ENCODE measurements around the gene MCTP1. TPM values are rescaled to one million over a fixed set of nuclear protein-coding genes. Genes with fewer than 3 reads are reported as not detected.

Gene MCTP1
- total RNA-seq, 2 experiments from 2014 or later = 0.42 TPM; not detected in 1

DNA sequence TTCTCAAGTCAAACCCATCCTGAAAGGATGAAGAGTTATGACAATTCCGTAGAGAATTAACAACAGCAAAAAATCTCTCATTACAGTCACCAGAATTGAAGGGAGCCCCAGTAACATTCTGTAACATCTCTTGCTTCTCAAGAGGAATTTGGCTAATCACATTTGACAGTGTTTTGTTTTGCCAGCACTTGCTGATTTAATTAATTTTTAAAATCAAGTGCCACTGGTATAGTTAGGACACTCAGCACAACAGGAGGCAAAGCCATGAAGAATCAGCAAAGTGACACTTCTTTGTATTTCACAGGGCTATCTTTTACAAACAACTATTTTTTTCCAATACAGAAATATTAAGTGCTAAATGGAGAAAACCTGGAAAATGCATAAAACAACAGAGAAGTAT lies 152.8 kb downstream of the MCTP1 start:
- no peak for DNase-seq
- Mint-ChIP-seq H3K27ac (no peak overlapping the region), H3K9me3 (ENCODE audit: insufficient read depth) (no peaks in the 10 kb centered on the region), H3K4me3 (no peak overlapping the region), H3K27me3 (ENCODE audit: low read depth) (no peaks in the 10 kb centered on the region), H3K36me3 (ENCODE audit: low read depth) (no peaks in the 10 kb centered on the region), H3K4me1 (ENCODE audit: low read depth) (no peaks in the 10 kb centered on the region)
- CTCF ChIA-PET = no interaction called here
- POLR2A ChIA-PET = no interaction called here
- no peak for ATAC-seq

DNA sequence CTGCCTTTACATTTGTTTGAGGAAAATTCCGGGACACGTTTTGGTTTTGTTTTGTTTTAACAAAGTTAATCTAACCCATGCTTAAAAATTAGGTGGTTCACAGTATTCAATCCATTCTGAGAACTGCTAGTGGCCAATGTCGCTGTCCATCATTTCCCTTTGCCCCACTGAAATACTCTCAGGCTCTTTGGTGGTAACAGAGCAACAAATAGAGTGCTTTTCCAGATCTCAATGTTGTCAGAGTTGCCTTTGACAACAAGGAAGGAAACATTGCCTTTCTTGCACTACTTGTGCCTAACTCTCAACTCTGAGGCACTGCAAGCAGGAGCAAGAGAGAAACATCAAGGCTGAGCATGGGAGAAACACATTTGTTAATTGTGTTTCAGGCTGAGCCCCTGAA lies 154.0 kb downstream of the MCTP1 start:
- ATAC-seq (no peak), DNase-seq (no peak)
- Mint-ChIP-seq H3K27me3 (ENCODE audit: low read depth) (no peaks in the 10 kb centered on the region), H3K9me3 (ENCODE audit: insufficient read depth) (no peaks in the 10 kb centered on the region), H3K4me1 (ENCODE audit: low read depth) (no peaks in the 10 kb centered on the region), H3K27ac (no peak overlapping the region), H3K4me3 (no peak overlapping the region), H3K36me3 (ENCODE audit: low read depth) (no peaks in the 10 kb centered on the region)
- POLR2A ChIA-PET = no interaction called here
- CTCF ChIA-PET = no interaction called here

DNA sequence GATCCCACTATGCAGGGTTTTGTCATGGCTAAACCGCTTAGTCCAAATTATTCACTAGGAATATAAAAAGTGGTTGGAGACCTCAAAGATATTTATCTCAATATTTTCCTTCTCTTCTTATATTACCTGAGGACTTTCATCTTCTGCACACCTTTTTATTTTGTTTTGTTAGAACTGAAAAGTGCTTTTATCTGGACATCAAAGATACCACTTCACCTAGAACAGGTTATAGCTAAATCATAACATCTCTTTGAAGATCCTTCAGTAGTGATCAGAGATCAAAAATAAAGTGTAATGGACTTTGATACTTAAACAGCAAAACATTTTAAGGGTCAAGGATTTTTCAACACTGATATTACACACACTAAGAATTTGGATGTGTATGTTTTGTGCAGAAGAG lies 160.2 kb downstream of the MCTP1 start:
- Mint-ChIP-seq H3K4me3 (no peak overlapping the region), H3K27ac (no peak overlapping the region), H3K9me3 (ENCODE audit: insufficient read depth) (no peaks in the 10 kb centered on the region), H3K36me3 (ENCODE audit: low read depth) (no peaks in the 10 kb centered on the region), H3K4me1 (ENCODE audit: low read depth) (no peaks in the 10 kb centered on the region), H3K27me3 (ENCODE audit: low read depth) (no peaks in the 10 kb centered on the region)
- CTCF ChIA-PET = no interaction called here
- no peak for DNase-seq
- POLR2A ChIA-PET = no interaction called here
- no peak for ATAC-seq

GRCh38 chr5:95124101-95124500 lies 160.8 kb downstream of the MCTP1 start:
- Mint-ChIP-seq H3K9me3 (ENCODE audit: insufficient read depth) (no peaks in the 10 kb centered on the region), H3K4me1 (ENCODE audit: low read depth) (no peaks in the 10 kb centered on the region), H3K36me3 (ENCODE audit: low read depth) (no peaks in the 10 kb centered on the region), H3K27ac (no peak overlapping the region), H3K4me3 (no peak overlapping the region), H3K27me3 (ENCODE audit: low read depth) (no peaks in the 10 kb centered on the region)
- no peak for DNase-seq
- ChIA-PET POLR2A (no interaction called here), CTCF (no interaction called here)
- ATAC-seq = no peak

- H3K27ac Mint-ChIP-seq = no peak overlapping the region
- H3K27me3 Mint-ChIP-seq (ENCODE audit: low read depth) = no peaks in the 10 kb centered on the region
- no peaks in the 10 kb centered on the region for H3K36me3 Mint-ChIP-seq (ENCODE audit: low read depth)
- ATAC-seq (no peak), DNase-seq (no peak)
- H3K9me3 Mint-ChIP-seq (ENCODE audit: insufficient read depth) = no peaks in the 10 kb centered on the region
- H3K4me1 Mint-ChIP-seq (ENCODE audit: low read depth) = no peaks in the 10 kb centered on the region
- CTCF ChIA-PET = no interaction called here
- H3K4me3 Mint-ChIP-seq = no peak overlapping the region
- POLR2A ChIA-PET = no interaction called here
Measured at GRCh38 chr5:95114902-95115301, 170.0 kb downstream of the MCTP1 start.

DNA sequence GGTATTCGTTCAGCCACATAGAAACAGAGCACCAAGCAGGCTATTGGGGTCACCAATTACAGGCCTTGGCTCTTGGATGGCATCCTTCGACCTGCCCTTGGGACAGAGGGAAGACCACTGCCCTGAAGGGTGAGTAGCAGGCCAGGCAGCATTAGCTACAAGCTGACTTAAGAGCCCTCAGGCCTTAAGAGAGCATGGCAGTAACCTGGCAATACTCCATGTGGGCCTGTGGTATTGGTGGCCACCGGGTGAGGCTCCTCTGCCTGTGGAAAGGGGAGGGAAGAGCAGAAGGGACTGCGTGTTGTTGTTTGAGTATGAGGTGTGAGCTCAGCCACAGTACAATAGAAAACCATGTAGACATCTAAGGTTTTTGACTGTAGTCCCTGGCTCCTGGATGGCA lies 170.6 kb downstream of the MCTP1 start:
- POLR2A ChIA-PET = no interaction called here
- CTCF ChIA-PET = no interaction called here
- ATAC-seq = no peak
- Mint-ChIP-seq H3K9me3 (ENCODE audit: insufficient read depth) (no peaks in the 10 kb centered on the region), H3K4me3 (no peak overlapping the region), H3K36me3 (ENCODE audit: low read depth) (no peaks in the 10 kb centered on the region), H3K27me3 (ENCODE audit: low read depth) (no peaks in the 10 kb centered on the region), H3K27ac (no peak overlapping the region), H3K4me1 (ENCODE audit: low read depth) (no peaks in the 10 kb centered on the region)
- no peak for DNase-seq

- H3K4me3 Mint-ChIP-seq = no peak overlapping the region
- no peak for DNase-seq
- no peaks in the 10 kb centered on the region for H3K9me3 Mint-ChIP-seq (ENCODE audit: insufficient read depth)
- ATAC-seq = no peak
- H3K27me3 Mint-ChIP-seq (ENCODE audit: low read depth) = no peaks in the 10 kb centered on the region
- CTCF ChIA-PET = no interaction called here
- no peak overlapping the region for H3K27ac Mint-ChIP-seq
- no peaks in the 10 kb centered on the region for H3K36me3 Mint-ChIP-seq (ENCODE audit: low read depth)
- no peaks in the 10 kb centered on the region for H3K4me1 Mint-ChIP-seq (ENCODE audit: low read depth)
- POLR2A ChIA-PET = no interaction called here
Measured at GRCh38 chr5:95113489-95113888, 171.4 kb downstream of the MCTP1 start.

- Mint-ChIP-seq H3K27me3 (ENCODE audit: low read depth) (no peaks in the 10 kb centered on the region), H3K27ac (no peak overlapping the region), H3K9me3 (ENCODE audit: insufficient read depth) (no peaks in the 10 kb centered on the region), H3K36me3 (ENCODE audit: low read depth) (no peaks in the 10 kb centered on the region), H3K4me3 (no peak overlapping the region), H3K4me1 (ENCODE audit: low read depth) (no peaks in the 10 kb centered on the region)
- DNase-seq = no peak
- POLR2A ChIA-PET = no interaction called here
- ATAC-seq = no peak
- CTCF ChIA-PET = no interaction called here
Measured at GRCh38 chr5:95111141-95111540, 173.8 kb downstream of the MCTP1 start.

DNA sequence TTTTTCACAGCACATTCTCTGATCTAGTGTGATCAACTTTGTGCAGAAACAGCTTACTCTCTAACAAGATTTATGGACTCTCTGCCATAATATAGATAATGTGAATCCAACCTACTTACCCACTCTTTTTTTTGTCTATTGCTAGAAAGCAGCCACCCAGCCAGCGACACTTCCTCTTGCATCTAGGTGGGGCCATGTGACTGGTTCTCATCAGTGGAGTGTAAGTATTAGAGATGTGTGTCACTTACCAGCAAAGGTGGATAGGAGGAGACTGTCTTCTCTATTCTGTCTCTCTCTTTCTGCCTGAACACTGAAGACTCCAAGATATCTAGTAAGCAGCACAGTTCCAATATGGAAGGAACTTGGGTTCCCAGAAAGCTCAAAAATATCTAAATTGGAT lies 174.8 kb downstream of the MCTP1 start:
- no peaks in the 10 kb centered on the region for H3K36me3 Mint-ChIP-seq (ENCODE audit: low read depth)
- no peaks in the 10 kb centered on the region for H3K4me1 Mint-ChIP-seq (ENCODE audit: low read depth)
- no peak overlapping the region for H3K4me3 Mint-ChIP-seq
- ChIA-PET CTCF (no interaction called here), POLR2A (no interaction called here)
- no peak overlapping the region for H3K27ac Mint-ChIP-seq
- DNase-seq (no peak), ATAC-seq (no peak)
- no peaks in the 10 kb centered on the region for H3K27me3 Mint-ChIP-seq (ENCODE audit: low read depth)
- no peaks in the 10 kb centered on the region for H3K9me3 Mint-ChIP-seq (ENCODE audit: insufficient read depth)

DNA sequence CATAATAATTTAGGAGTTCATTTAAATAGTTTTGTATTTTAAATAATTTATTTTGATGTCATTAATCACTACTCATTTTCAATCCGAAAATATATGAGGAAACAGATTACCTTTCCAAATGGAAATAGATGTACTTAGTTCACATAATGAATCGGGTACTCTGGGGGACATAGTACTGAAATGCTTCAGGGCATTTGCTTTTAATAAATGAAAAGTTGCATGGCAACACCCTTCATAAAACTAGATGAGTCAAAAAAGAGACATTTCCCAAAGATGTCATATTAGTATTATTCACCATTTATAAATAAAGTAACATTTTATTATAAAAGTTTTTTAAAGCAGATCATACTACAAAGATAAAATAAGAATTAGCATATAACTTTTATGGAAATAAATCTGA lies 177.8 kb downstream of the MCTP1 start:
- H3K27ac Mint-ChIP-seq = no peak overlapping the region
- no peaks in the 10 kb centered on the region for H3K36me3 Mint-ChIP-seq (ENCODE audit: low read depth)
- H3K4me3 Mint-ChIP-seq = no peak overlapping the region
- no peaks in the 10 kb centered on the region for H3K9me3 Mint-ChIP-seq (ENCODE audit: insufficient read depth)
- DNase-seq (no peak), ATAC-seq (no peak)
- ChIA-PET POLR2A (no interaction called here), CTCF (no interaction called here)
- H3K4me1 Mint-ChIP-seq (ENCODE audit: low read depth) = no peaks in the 10 kb centered on the region
- H3K27me3 Mint-ChIP-seq (ENCODE audit: low read depth) = no peaks in the 10 kb centered on the region

DNA sequence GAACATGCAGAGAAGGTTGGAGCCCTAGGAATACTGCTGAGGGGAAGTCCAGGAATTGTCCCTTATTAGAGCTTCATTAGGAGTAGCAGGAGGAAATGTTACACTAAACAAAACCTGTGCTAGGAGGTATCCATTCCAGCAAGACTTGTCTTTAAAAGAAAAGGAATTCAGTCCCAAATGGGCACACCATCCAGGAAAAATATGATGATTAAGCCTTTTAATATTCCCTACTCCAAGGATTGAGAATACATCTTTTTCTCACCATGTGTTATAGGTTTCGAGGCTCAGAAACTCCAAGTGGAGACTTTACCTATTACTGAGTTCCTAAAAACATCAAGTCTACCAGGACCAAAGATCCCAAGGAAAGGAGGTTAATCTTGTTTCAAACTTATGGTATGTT lies 179.3 kb downstream of the MCTP1 start:
- Mint-ChIP-seq H3K27me3 (ENCODE audit: low read depth) (no peaks in the 10 kb centered on the region), H3K36me3 (ENCODE audit: low read depth) (no peaks in the 10 kb centered on the region), H3K9me3 (ENCODE audit: insufficient read depth) (no peaks in the 10 kb centered on the region), H3K27ac (no peak overlapping the region), H3K4me1 (ENCODE audit: low read depth) (no peaks in the 10 kb centered on the region), H3K4me3 (no peak overlapping the region)
- ATAC-seq = no peak
- ChIA-PET CTCF (no interaction called here), POLR2A (no interaction called here)
- DNase-seq = no peak

DNA sequence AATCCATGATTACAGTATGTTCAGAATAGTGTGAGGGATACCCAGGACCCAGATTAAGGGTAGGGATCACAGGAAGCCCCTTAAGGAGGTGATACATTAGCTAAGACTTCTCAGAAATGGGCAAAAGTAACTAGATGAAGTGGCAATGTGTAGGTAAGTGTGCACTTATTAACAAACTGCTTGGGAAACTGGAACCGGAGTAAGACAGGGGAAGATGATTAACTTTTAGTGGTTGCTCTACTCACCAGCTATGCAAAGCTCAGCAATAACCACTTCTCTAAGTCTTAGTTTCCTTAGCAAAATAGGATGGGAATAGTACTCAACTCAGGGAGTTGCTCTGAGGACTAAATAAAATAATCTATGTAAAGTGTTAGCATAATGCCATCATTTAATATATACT lies 182.2 kb downstream of the MCTP1 start:
- POLR2A ChIA-PET = no interaction called here
- no peaks in the 10 kb centered on the region for H3K27me3 Mint-ChIP-seq (ENCODE audit: low read depth)

DNA sequence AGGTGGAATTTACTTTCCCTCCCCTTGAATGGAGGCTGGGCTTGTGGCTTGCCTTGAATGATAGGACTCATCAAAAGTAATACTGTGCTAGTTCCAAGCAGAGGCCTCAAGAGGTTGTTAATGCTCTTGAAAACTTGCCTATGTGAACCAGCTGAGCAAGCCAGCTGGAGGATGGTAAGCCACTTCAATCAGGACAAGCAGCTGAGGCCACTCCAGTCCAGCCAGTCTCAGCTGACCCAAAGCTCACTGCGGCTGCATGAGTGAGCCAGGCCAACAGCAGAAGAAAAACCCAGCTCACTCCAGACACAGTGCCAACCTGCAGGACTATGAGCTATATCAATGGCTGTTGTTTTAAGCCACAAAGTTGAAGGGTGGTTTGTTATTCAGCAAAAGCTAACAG lies 182.8 kb downstream of the MCTP1 start:
- no peak for DNase-seq
- Mint-ChIP-seq H3K9me3 (ENCODE audit: insufficient read depth) (no peaks in the 10 kb centered on the region), H3K36me3 (ENCODE audit: low read depth) (no peaks in the 10 kb centered on the region), H3K27me3 (ENCODE audit: low read depth) (no peaks in the 10 kb centered on the region), H3K4me1 (ENCODE audit: low read depth) (no peaks in the 10 kb centered on the region), H3K4me3 (no peak overlapping the region), H3K27ac (no peak overlapping the region)
- ChIA-PET POLR2A (no interaction called here), CTCF (no interaction called here)
- no peak for ATAC-seq

More for the DNA sequence above, 182.2 kb downstream of the MCTP1 start:
- no peak overlapping the region for H3K4me3 Mint-ChIP-seq
- no peaks in the 10 kb centered on the region for H3K36me3 Mint-ChIP-seq (ENCODE audit: low read depth)
- H3K27ac Mint-ChIP-seq = no peak overlapping the region
- no peak for DNase-seq
- ATAC-seq = no peak
- CTCF ChIA-PET = no interaction called here
- no peaks in the 10 kb centered on the region for H3K9me3 Mint-ChIP-seq (ENCODE audit: insufficient read depth)
- H3K4me1 Mint-ChIP-seq (ENCODE audit: low read depth) = no peaks in the 10 kb centered on the region

GRCh38 chr5:95100551-95100950 lies 184.3 kb downstream of the MCTP1 start:
- no peaks in the 10 kb centered on the region for H3K9me3 Mint-ChIP-seq (ENCODE audit: insufficient read depth)
- ChIA-PET CTCF (no interaction called here), POLR2A (no interaction called here)
- H3K27ac Mint-ChIP-seq = no peak overlapping the region
- H3K4me1 Mint-ChIP-seq (ENCODE audit: low read depth) = no peaks in the 10 kb centered on the region
- H3K4me3 Mint-ChIP-seq = no peak overlapping the region
- no peaks in the 10 kb centered on the region for H3K27me3 Mint-ChIP-seq (ENCODE audit: low read depth)
- ATAC-seq (no peak), DNase-seq (no peak)
- H3K36me3 Mint-ChIP-seq (ENCODE audit: low read depth) = no peaks in the 10 kb centered on the region
